HepG2 (cell line): Measurements from ENCODE around the gene SYNM. TPM values are rescaled to one million over a fixed set of nuclear protein-coding genes. Genes with fewer than 3 reads are reported as not detected.

ENCODE experiments used
- ATAC-seq: fragments of 200-7000 bp; cut with Tn5 transposase; 3 replicates; pipeline ENCODE4 v1.9.1; 2020; ENCODE audit warnings: mild to moderate bottlenecking, moderate library complexity
- BruUV-seq: library from RNA; stranded (reverse); fragments of 400-500 nt; replicated peaks from 2 replicates; lab custom pipeline; 2021; lab: Mats Ljungman, UMichigan
- CTCF ChIA-PET: fragments of 300-600 bp; formaldehyde crosslinking; extraction: SDS; loops from one replicate; lab custom pipeline; 2021; ENCODE audit warnings: low total read pairs, inconsistent platforms, low intra/inter-chr PET ratio; lab: Yijun Ruan, JAX
- POLR2A ChIA-PET: fragments of 350-600 bp; sonication (Branson Sonifier 250); formaldehyde crosslinking; loops from one replicate; lab custom pipeline; 2020; ENCODE audit warnings: antibody characterized with exemption, inconsistent platforms; lab: Yijun Ruan, JAX
- DNase-seq: peaks from one replicate; pipeline ENCODE4 v3.0.0-alpha.2; 2015; ENCODE audit warnings: low spot score
- FAIRE-seq: peaks from 3 replicates; lab custom pipeline; 2011; peaks lifted over from hg19 to GRCh38; lab: Jason Lieb, UNC
- H2AFZ ChIP-seq: one replicate; pipeline ENCODE4 v1.6.1; 2011; ENCODE audit warnings: low read length, inconsistent platforms
- H3K27ac ChIP-seq: fragments of 300-600 bp; 3 replicates; pipeline ENCODE4 v1.8.0; 2011; ENCODE audit warnings: mixed run types, mild to moderate bottlenecking, mixed read lengths, low read length, inconsistent platforms; ENCODE audit not compliant: insufficient read depth; ENCODE audit errors: extremely low read length
- H3K27me3 ChIP-seq, 2 experiments: fragments of 200-600 bp in 1 of 2; 2 replicates in 1 of 2; 3 replicates in 1 of 2; pipeline versions ENCODE4 v1.6.0 to v1.8.0; 2011; ENCODE audit warnings: low read length in 2 of 2, mild to moderate bottlenecking in 2 of 2, moderate library complexity in 2 of 2, inconsistent platforms in 1 of 2; ENCODE audit not compliant: insufficient read depth in 2 of 2, control insufficient read depth in 1 of 2
- H3K36me3 ChIP-seq, 2 experiments: fragments of 200-600 bp in 1 of 2; replicated peaks in 1 of 2; 2 replicates in 1 of 2; 3 replicates in 1 of 2; pipeline versions ENCODE4 v1.5.1 to v1.8.0; 2011; ENCODE audit warnings: low read length in 2 of 2, inconsistent platforms in 1 of 2; ENCODE audit not compliant: insufficient read depth in 2 of 2, control insufficient read depth in 1 of 2
- H3K4me1 ChIP-seq: 2 replicates; pipeline ENCODE4 v1.5.1; 2012; ENCODE audit warnings: low read length, inconsistent platforms; ENCODE audit not compliant: insufficient read depth
- H3K4me2 ChIP-seq: 2 replicates; pipeline ENCODE4 v1.6.0; 2011; ENCODE audit warnings: low read depth, low read length, inconsistent platforms
- H3K4me3 ChIP-seq, 3 experiments: fragments of 200-600 bp in 1 of 3; sonication (generic), shearing (Covaris generic) in 1 of 3; replicated peaks in 1 of 3; 2 replicates each; pipeline ENCODE4 v1.5.1; 2011 to 2016; ENCODE audit warnings: low read length in 3 of 3, inconsistent platforms in 2 of 3, low read depth in 2 of 3, mild to moderate bottlenecking in 2 of 3, control low read depth in 1 of 3, mixed read lengths in 1 of 3; ENCODE audit not compliant: insufficient read depth in 1 of 3
- H3K79me2 ChIP-seq: one replicate; pipeline ENCODE4 v1.6.1; 2011; ENCODE audit warnings: low read length, inconsistent platforms; ENCODE audit not compliant: insufficient read depth
- H3K9ac ChIP-seq: 2 replicates; pipeline ENCODE4 v1.6.0; 2011; ENCODE audit warnings: mild to moderate bottlenecking, low read depth, low read length, inconsistent platforms; ENCODE audit not compliant: insufficient read depth
- H3K9me3 ChIP-seq: 2 replicates; pipeline ENCODE4 v1.5.1; 2012; ENCODE audit warnings: mild to moderate bottlenecking, low read length
- H4K20me1 ChIP-seq: 2 replicates; pipeline ENCODE4 v1.6.0; 2011; ENCODE audit warnings: inconsistent platforms, mild to moderate bottlenecking, low read length, moderate library complexity; ENCODE audit not compliant: insufficient read depth
- BORCS8-MEF2B ChIP-seq: sonication (generic); formaldehyde crosslinking; IDR thresholded peaks from 2 replicates; pipeline ENCODE4 v1.8.0; 2022; ENCODE audit warnings: mild to moderate bottlenecking, missing genetic modification reagents
- MBNL3 ChIP-seq: fragments of 250-450 bp; sonication (Bioruptor Pico); conservative IDR thresholded peaks from 2 replicates; pipeline ENCODE4 v1.8.0; 2022; ENCODE audit warnings: mild to moderate bottlenecking, inconsistent platforms
- POLR2AphosphoS5 ChIP-seq: IDR thresholded peaks from 2 replicates; pipeline ENCODE4 v1.6.1; 2012; ENCODE audit warnings: low read depth, low read length
- ZNF501 ChIP-seq: sonication (generic); formaldehyde crosslinking; IDR thresholded peaks from 2 replicates; pipeline ENCODE4 v1.5.1; 2020; ENCODE audit warnings: mild to moderate bottlenecking, moderate library complexity, missing genetic modification reagents
- WGBS: methylation state at CpG from one replicate; pipeline ENCODE4 v1.1.6; 2017; ENCODE audit warnings: low lambda C conversion rate; 5-methylcytosine and 5-hydroxymethylcytosine counted together
- in situ Hi-C: cut with HindIII; loops from 2 replicates; pipeline ENCODE4 v1.10.0; 2017; ENCODE audit warnings: low pct_unique_long_range_greater_than_20kb; ENCODE audit not compliant: extremely low pct_ligation_motif_present
- intact Hi-C: fragments of 100-400 bp; cut with micrococcal nuclease; formaldehyde crosslinking; loops from one replicate; pipeline ENCODE4 v1.10.0; 2022; ENCODE audit not compliant: unreplicated experiment
- polyA plus RNA-seq, 8 experiments: library from polyadenylated mRNA; depleted of rRNA in 3 of 8; stranded (reverse) in 7 of 8; unstranded in 1 of 8; fragments of >200 nt; fragmentation: Illumina TruSeq in 4 of 8; extraction: Trizol in 4 of 8; gene quantifications; 2 replicates each; pipeline versions ENCODE4 v1.2.1 to v1.2.3, GENCODE V29; 2011 to 2016; ENCODE audit warnings: low read depth in 4 of 8, missing spikeins in 1 of 8, mixed read lengths in 1 of 8; ENCODE audit not compliant: insufficient read depth in 1 of 8
- total RNA-seq, 5 experiments: library from RNA; depleted of rRNA; stranded (reverse); fragments of >200 nt; fragmentation: Illumina TruSeq; extraction: Trizol; gene quantifications; 2 replicates each; pipeline ENCODE4 v1.2.3, GENCODE V29; 2016; ENCODE audit warnings: low read depth in 1 of 5
- TF ChIP-seq, protein P1 (sequence below), 2 experiments: IDR thresholded peaks; 2 replicates each; pipeline ENCODE4 v1.6.1; 2011 to 2012; ENCODE audit warnings: low read length in 2 of 2, borderline replicate concordance in 1 of 2, low read depth in 1 of 2, mild to moderate bottlenecking in 1 of 2, moderate library complexity in 1 of 2
- TF ChIP-seq, protein P2 (sequence below): IDR thresholded peaks from 2 replicates; pipeline ENCODE4 v1.6.1; 2012; ENCODE audit warnings: low read depth, low read length, improper control_type of control experiment
- TF ChIP-seq, protein P3 (sequence below): sonication (generic); formaldehyde crosslinking; IDR thresholded peaks from 2 replicates; pipeline ENCODE4 v1.4.0; 2020; ENCODE audit warnings: missing genetic modification reagents, borderline replicate concordance
- TF ChIP-seq, protein P4 (sequence below): sonication (generic); formaldehyde crosslinking; IDR thresholded peaks from 2 replicates; pipeline ENCODE4 v1.4.0; 2020; ENCODE audit warnings: mild to moderate bottlenecking, missing genetic modification reagents
- TF ChIP-seq, protein P5 (sequence below): IDR thresholded peaks from 2 replicates; pipeline ENCODE4 v1.6.1; 2018; ENCODE audit warnings: missing genetic modification reagents
- TF ChIP-seq, protein P6 (sequence below): IDR thresholded peaks from 2 replicates; pipeline ENCODE4 v1.6.1; 2012; ENCODE audit warnings: inconsistent platforms

The SYNM gene
- total and polyA plus RNA-seq, 2 of the 13 experiments (the other 11 are each of a cell fraction or from before 2014, with no cell fraction given), result 1.1 to 3.7 TPM

DNA sequence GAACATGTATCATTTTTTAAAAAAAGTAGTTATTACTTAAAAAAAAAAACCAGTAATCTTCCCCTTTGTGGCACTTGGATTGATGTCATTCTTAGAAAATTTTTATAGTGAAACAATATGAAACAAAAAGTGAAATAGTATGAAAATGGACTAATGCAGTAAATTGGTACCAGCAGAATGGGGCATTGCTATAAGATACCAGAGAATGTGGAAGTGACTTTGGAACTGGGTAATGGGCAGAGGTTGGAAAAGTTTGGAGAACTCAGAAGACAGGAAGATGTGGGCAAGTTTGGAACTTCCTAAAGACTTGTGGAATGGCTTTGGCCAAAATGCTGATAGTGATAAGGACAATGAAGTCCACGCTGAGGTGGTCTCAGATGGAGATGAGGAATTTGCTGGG lies 77.9 kb downstream of the SYNM start:
- no peak overlapping the region for H3K4me2 ChIP-seq
- no peaks in the 10 kb centered on the region for H3K36me3 ChIP-seq
- FAIRE-seq (no peak), ATAC-seq (no peak), DNase-seq (no peak)
- in situ Hi-C loops, result no loop called here
- ChIA-PET CTCF (no interaction called here), POLR2A (interaction anchor here (1.0 kb wide), 1 partner anchor 69 kb away, joined by 5 read pairs; the partner anchor contains the start of gene LRRC28)
- BruUV-seq, result no TSS peak
- no peak overlapping the region for H3K27ac ChIP-seq
- 95% methylated on average over 1 of the region's 1 CpG for WGBS
- H3K79me2 ChIP-seq, result no peaks in the 10 kb centered on the region
- no peak overlapping the region for H2AFZ ChIP-seq
- no peaks in the 10 kb centered on the region for H3K9me3 ChIP-seq
- no peak overlapping the region for H3K4me3 ChIP-seq
- intact Hi-C loops, result no loop called here
- no peaks in the 10 kb centered on the region for H3K27me3 ChIP-seq
- H3K4me1 ChIP-seq, result peaks cover 23% of the 10 kb centered on the region
- no peak overlapping the region for H3K9ac ChIP-seq
- H4K20me1 ChIP-seq, result no peaks in the 10 kb centered on the region
- no peak for TF ChIP-seq BORCS8-MEF2B (CRISPR knock-in tag)
- TF ChIP-seq, protein P1, sequence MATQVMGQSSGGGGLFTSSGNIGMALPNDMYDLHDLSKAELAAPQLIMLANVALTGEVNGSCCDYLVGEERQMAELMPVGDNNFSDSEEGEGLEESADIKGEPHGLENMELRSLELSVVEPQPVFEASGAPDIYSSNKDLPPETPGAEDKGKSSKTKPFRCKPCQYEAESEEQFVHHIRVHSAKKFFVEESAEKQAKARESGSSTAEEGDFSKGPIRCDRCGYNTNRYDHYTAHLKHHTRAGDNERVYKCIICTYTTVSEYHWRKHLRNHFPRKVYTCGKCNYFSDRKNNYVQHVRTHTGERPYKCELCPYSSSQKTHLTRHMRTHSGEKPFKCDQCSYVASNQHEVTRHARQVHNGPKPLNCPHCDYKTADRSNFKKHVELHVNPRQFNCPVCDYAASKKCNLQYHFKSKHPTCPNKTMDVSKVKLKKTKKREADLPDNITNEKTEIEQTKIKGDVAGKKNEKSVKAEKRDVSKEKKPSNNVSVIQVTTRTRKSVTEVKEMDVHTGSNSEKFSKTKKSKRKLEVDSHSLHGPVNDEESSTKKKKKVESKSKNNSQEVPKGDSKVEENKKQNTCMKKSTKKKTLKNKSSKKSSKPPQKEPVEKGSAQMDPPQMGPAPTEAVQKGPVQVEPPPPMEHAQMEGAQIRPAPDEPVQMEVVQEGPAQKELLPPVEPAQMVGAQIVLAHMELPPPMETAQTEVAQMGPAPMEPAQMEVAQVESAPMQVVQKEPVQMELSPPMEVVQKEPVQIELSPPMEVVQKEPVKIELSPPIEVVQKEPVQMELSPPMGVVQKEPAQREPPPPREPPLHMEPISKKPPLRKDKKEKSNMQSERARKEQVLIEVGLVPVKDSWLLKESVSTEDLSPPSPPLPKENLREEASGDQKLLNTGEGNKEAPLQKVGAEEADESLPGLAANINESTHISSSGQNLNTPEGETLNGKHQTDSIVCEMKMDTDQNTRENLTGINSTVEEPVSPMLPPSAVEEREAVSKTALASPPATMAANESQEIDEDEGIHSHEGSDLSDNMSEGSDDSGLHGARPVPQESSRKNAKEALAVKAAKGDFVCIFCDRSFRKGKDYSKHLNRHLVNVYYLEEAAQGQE (IDR thresholded peaks at IDR 0.05; ENCODE audit: borderline replicate concordance in 1 of 2, low read depth in 1 of 2, low read length in 2 of 2), result no peak
- TF ChIP-seq, protein P2, sequence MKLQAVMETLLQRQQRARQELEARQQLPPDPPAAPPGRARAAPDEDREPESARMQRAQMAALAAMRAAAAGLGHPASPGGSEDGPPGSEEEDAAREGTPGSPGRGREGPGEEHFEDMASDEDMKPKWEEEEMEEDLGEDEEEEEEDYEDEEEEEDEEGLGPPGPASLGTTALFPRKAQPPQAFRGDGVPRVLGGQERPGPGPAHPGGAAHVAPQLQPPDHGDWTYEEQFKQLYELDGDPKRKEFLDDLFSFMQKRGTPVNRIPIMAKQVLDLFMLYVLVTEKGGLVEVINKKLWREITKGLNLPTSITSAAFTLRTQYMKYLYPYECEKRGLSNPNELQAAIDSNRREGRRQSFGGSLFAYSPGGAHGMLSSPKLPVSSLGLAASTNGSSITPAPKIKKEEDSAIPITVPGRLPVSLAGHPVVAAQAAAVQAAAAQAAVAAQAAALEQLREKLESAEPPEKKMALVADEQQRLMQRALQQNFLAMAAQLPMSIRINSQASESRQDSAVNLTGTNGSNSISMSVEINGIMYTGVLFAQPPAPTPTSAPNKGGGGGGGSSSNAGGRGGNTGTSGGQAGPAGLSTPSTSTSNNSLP, result no peak
- TF ChIP-seq POLR2AphosphoS5, result no peak
- TF ChIP-seq, protein P3, sequence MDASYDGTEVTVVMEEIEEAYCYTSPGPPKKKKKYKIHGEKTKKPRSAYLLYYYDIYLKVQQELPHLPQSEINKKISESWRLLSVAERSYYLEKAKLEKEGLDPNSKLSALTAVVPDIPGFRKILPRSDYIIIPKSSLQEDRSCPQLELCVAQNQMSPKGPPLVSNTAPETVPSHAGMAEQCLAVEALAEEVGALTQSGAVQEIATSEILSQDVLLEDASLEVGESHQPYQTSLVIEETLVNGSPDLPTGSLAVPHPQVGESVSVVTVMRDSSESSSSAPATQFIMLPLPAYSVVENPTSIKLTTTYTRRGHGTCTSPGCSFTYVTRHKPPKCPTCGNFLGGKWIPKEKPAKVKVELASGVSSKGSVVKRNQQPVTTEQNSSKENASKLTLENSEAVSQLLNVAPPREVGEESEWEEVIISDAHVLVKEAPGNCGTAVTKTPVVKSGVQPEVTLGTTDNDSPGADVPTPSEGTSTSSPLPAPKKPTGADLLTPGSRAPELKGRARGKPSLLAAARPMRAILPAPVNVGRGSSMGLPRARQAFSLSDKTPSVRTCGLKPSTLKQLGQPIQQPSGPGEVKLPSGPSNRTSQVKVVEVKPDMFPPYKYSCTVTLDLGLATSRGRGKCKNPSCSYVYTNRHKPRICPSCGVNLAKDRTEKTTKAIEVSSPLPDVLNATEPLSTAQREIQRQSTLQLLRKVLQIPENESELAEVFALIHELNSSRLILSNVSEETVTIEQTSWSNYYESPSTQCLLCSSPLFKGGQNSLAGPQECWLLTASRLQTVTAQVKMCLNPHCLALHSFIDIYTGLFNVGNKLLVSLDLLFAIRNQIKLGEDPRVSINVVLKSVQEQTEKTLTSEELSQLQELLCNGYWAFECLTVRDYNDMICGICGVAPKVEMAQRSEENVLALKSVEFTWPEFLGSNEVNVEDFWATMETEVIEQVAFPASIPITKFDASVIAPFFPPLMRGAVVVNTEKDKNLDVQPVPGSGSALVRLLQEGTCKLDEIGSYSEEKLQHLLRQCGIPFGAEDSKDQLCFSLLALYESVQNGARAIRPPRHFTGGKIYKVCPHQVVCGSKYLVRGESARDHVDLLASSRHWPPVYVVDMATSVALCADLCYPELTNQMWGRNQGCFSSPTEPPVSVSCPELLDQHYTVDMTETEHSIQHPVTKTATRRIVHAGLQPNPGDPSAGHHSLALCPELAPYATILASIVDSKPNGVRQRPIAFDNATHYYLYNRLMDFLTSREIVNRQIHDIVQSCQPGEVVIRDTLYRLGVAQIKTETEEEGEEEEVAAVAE (CRISPR knock-in tag), result no peak
- TF ChIP-seq, protein P4, sequence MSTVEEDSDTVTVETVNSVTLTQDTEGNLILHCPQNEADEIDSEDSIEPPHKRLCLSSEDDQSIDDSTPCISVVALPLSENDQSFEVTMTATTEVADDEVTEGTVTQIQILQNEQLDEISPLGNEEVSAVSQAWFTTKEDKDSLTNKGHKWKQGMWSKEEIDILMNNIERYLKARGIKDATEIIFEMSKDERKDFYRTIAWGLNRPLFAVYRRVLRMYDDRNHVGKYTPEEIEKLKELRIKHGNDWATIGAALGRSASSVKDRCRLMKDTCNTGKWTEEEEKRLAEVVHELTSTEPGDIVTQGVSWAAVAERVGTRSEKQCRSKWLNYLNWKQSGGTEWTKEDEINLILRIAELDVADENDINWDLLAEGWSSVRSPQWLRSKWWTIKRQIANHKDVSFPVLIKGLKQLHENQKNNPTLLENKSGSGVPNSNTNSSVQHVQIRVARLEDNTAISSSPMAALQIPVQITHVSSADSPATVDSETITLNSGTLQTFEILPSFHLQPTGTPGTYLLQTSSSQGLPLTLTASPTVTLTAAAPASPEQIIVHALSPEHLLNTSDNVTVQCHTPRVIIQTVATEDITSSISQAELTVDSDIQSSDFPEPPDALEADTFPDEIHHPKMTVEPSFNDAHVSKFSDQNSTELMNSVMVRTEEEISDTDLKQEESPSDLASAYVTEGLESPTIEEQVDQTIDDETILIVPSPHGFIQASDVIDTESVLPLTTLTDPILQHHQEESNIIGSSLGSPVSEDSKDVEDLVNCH, result no peak
- no peak for TF ChIP-seq ZNF501
- TF ChIP-seq, protein P5, sequence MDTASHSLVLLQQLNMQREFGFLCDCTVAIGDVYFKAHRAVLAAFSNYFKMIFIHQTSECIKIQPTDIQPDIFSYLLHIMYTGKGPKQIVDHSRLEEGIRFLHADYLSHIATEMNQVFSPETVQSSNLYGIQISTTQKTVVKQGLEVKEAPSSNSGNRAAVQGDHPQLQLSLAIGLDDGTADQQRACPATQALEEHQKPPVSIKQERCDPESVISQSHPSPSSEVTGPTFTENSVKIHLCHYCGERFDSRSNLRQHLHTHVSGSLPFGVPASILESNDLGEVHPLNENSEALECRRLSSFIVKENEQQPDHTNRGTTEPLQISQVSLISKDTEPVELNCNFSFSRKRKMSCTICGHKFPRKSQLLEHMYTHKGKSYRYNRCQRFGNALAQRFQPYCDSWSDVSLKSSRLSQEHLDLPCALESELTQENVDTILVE, result no peak
- TF ChIP-seq MBNL3 (CRISPR knock-in tag), result no peak
- TF ChIP-seq, protein P6, sequence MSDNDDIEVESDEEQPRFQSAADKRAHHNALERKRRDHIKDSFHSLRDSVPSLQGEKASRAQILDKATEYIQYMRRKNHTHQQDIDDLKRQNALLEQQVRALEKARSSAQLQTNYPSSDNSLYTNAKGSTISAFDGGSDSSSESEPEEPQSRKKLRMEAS, result no peak
